T-helper 2 cell treated with Interferon-gamma antibody and Interleukin-4, amounts not matched to agents 5 μg/mL and 100 μg/mL, for 36 hours (primary cell): Measurements from ENCODE around the gene CASP1.
"Not testable (repeated sequence)": the region's sequence is repeated elsewhere in the genome, so short reads cannot be mapped to it uniquely, and the experiment has no call there.

ENCODE experiments used
- DNase-seq: peaks from one replicate; pipeline ENCODE4 v3.0.0; 2021; ENCODE audit warnings: low spot score
- H3K27ac Mint-ChIP-seq: one replicate; pipeline ENCODE4 v1.8.0; 2021; ENCODE audit warnings: mild to moderate bottlenecking, mixed read lengths
- H3K27me3 Mint-ChIP-seq: one replicate; pipeline ENCODE4 v1.8.0; 2021; ENCODE audit warnings: low read depth, mixed read lengths
- H3K36me3 Mint-ChIP-seq: one replicate; pipeline ENCODE4 v1.8.0; 2021; ENCODE audit warnings: low read depth, mixed read lengths
- H3K4me1 Mint-ChIP-seq: one replicate; pipeline ENCODE4 v1.8.0; 2021; ENCODE audit warnings: low read depth, mixed read lengths
- H3K4me3 Mint-ChIP-seq: one replicate; pipeline ENCODE4 v1.8.0; 2022; ENCODE audit warnings: mild to moderate bottlenecking, moderate library complexity, mixed read lengths
- H3K9me3 Mint-ChIP-seq: one replicate; pipeline ENCODE4 v1.8.0; 2021; ENCODE audit warnings: mixed read lengths

CASP1 gene

DNA sequence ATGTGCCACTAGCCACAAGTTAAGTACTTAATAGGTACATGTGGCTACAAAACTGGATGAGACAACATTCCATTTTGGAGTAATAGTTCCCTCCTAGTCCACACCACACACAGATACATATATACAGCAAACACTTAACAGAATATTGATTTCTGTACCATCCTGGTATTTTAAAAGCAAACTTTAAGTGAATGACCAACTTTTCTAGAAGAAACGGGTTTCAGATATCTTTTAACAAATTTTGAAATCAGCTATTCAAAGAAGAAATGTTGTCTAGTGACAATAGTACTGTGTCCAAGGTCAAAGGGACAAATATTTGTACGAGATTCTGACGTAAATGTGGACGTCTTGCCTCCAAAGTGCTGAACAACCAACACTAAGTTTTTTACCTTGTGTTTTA, 22.5 kb upstream of the CASP1 start:
- peaks cover 11% of the 10 kb centered on the region for H3K27me3 Mint-ChIP-seq
- no peak overlapping the region for H3K4me3 Mint-ChIP-seq
- no peaks in the 10 kb centered on the region for H3K36me3 Mint-ChIP-seq
- no peak for DNase-seq
- no peaks in the 10 kb centered on the region for H3K9me3 Mint-ChIP-seq
- no peak overlapping the region for H3K27ac Mint-ChIP-seq
- H3K4me1 Mint-ChIP-seq: peaks cover under 1% of the 10 kb centered on the region

DNA sequence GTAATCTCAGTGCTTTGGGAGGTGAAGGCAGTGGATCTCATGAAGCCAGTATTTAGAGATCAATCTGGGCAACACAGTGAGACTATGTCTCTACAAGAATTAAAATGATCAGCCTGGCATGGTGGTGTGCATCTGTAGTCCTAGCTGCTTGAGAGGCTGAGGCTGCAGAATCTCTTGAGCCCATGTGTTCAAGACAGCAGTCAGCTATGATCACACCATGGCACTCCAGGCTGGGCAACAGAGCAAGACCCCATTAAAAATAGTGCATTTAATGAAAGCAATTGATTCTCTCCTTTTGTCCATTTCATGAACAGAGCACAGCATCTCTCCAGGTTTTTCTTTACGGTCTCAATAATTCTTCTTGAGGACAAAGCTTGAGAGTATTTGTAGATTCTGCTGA, 21.5 kb upstream of the CASP1 start:
- Mint-ChIP-seq H3K27ac (no peak overlapping the region), H3K4me3 (no peak overlapping the region), H3K27me3 (peaks cover 6% of the 10 kb centered on the region), H3K9me3 (no peaks in the 10 kb centered on the region), H3K4me1 (peaks cover 3% of the 10 kb centered on the region), H3K36me3 (no peaks in the 10 kb centered on the region)
- no peak for DNase-seq

DNA sequence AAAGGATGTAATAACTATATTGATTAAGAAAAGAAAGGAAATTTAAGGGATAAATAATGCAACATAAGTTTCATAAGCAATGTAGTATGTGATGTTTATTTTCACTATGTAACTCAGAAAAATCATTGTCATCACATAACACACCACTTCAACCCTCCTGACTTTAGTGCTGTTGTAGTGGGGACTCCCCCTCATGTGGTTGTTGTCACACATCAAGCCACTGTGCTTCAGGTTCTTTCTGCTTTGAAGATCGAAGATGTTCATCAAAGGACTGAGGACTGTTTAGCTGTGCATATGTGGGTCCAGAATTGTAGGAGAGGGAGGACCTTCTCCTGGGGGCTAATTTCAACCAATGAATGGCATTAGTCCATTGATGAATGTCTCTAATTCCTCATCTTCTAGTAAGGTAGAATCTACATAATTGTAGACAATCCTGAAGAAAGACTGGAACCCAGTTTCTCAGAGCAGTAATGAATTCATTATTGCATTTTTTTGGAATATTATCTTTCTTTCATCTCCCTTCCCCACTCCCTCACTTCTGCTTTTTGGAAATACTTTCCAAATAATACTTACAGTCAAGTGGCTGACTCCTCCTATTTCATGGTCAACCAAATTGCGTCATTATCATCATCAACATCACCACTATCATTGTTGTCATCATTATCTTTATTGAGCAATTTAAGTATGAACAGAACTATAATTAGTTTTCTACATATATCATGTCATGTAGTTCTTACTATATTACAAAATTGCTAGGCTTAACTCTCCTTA, 20.0 kb upstream of the CASP1 start:
- no peak for DNase-seq
- no peaks in the 10 kb centered on the region for H3K9me3 Mint-ChIP-seq
- no peak overlapping the region for H3K4me3 Mint-ChIP-seq
- peaks cover 3% of the 10 kb centered on the region for H3K4me1 Mint-ChIP-seq
- no peak overlapping the region for H3K27ac Mint-ChIP-seq
- H3K27me3 Mint-ChIP-seq: peaks cover 4% of the 10 kb centered on the region
- no peaks in the 10 kb centered on the region for H3K36me3 Mint-ChIP-seq

DNA sequence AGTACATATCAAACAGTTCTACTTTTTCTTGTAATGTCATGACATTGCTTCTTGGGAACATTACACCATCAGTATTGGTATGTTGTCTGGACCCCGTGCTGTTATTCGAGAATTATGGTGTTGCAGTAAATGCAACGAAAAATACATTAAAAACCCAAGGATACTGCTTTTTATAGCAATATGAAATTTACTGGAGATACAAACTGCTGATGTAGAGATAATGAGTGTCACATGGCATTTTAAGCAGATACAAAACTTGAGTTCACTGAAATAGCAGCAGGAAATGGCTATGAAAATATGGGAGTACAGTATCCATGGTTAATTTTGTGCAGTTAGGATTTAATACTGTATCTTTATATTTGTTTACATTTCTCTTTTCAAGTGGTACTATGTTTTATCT, 17.5 kb upstream of the CASP1 start:
- Mint-ChIP-seq H3K4me3 (no peak overlapping the region), H3K36me3 (no peaks in the 10 kb centered on the region), H3K9me3 (no peaks in the 10 kb centered on the region), H3K27ac (no peak overlapping the region), H3K4me1 (peaks cover 3% of the 10 kb centered on the region), H3K27me3 (peaks cover 4% of the 10 kb centered on the region)
- no peak for DNase-seq

DNA sequence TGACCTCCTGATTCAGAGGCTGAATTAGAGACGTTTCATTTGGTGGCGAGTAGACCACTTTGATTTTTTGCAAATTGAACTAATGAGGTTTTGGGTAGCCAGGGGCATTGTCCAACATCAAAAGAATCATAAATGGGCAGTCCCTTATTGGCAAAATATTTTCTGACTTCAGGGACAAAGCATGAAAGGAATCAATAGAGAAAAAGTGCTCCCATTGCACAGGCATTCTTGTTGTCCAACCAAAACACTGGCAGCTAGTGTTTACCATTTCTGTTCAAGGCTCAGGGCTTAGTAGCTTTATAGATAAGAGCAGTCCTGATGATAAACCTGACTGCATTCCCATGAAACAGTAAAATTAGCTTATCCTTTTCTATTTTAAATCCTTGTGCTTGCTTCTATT, 16.6 kb upstream of the CASP1 start:
- Mint-ChIP-seq H3K9me3 (no peaks in the 10 kb centered on the region), H3K36me3 (no peaks in the 10 kb centered on the region), H3K4me1 (peaks cover 5% of the 10 kb centered on the region), H3K27me3 (peaks cover 4% of the 10 kb centered on the region), H3K4me3 (no peak overlapping the region), H3K27ac (no peak overlapping the region)
- no peak for DNase-seq

DNA sequence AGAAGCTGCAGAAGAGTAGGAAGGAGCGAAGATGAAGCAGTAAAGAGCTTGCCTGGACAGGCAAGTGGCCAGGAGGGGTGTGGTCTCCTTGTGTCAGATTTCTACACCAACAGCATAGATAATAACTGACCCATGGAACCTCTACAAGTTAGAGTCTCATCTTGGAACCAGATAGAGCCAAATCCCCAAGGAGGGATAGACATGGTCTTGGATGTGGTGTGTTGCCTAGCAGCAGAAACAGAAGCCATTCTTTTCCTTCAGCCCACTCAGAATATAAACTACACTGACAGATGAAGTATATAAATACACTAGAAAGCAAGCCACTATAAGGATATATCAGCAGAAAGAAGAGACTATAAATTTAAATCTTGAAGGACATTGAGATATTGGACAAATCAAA, 14.5 kb upstream of the CASP1 start:
- H3K27me3 Mint-ChIP-seq: peaks cover 2% of the 10 kb centered on the region
- DNase-seq: no peak
- peaks cover 4% of the 10 kb centered on the region for H3K36me3 Mint-ChIP-seq
- no peak overlapping the region for H3K4me3 Mint-ChIP-seq
- no peak overlapping the region for H3K27ac Mint-ChIP-seq
- H3K4me1 Mint-ChIP-seq: peaks cover 14% of the 10 kb centered on the region
- H3K9me3 Mint-ChIP-seq: no peaks in the 10 kb centered on the region

DNA sequence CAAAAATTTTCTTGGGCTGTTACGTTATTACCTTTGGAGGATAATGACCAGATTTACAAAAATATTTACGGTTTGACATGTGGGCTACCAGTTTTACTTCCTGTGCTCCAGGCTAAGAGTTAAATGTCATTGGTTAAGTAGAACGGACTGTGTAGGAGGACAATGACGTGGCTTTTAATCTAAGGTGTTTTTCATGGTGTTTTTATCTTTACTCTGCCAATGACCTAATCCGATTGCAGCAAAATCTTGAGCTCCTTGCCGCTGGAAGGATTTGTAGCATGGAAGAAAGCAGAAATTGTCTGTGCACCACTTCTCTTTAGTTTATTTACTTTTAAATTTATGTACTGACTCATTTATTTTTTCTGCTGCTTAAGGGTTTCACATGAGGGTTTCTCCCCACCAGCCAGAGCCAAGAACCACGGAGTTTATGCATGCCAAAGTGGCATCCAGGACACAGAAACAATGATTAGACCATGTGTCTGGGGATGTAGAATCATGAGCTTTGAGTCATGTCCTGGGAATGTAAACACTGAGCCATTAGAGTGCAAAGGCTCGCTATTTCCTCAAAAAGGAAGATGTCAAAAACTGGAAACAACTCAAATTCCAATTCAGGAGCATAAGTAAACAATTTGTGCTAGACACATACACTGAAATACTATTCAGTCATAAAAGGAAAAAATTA, 12.1 kb upstream of the CASP1 start:
- Mint-ChIP-seq H3K27ac (no peak overlapping the region), H3K27me3 (no peaks in the 10 kb centered on the region), H3K4me1 (peaks cover 24% of the 10 kb centered on the region), H3K9me3 (no peaks in the 10 kb centered on the region), H3K36me3 (peaks cover 19% of the 10 kb centered on the region), H3K4me3 (no peak overlapping the region)
- DNase-seq: no peak

DNA sequence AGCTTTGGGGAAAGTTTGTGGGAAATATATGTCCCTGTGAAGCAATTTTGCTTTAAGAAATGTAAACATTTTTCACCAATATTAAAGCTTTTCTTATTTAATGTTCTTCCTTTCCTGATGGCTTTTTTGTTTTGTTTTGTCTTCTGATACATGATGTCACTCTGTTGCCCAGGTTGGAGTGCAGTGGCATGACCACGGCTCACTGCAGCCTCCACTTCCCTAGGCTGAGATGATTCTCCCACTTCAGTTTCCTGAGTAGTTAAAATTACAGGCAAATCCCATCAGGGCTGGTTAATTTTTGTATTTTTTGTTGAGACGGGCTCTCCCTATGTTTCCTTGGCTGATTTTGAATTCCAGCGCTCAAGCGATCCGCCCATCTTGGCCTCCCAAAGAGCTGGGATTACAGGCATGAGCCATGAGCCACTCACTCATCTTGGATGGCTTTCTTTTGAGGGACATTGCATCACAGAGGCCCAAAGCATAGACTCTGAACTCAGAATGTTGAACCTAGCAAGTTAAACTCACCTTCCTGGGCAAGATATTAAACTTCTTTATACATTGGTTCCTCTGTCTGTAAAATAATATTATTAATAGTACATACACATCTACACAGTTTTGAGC, 10.8 kb upstream of the CASP1 start:
- no peak for DNase-seq
- H3K4me3 Mint-ChIP-seq: peak overlapping the region; percentile 68
- H3K4me1 Mint-ChIP-seq: peaks cover 31% of the 10 kb centered on the region
- H3K36me3 Mint-ChIP-seq: peaks cover 29% of the 10 kb centered on the region
- no peaks in the 10 kb centered on the region for H3K27me3 Mint-ChIP-seq
- no peak overlapping the region for H3K27ac Mint-ChIP-seq
- peaks cover 1% of the 10 kb centered on the region for H3K9me3 Mint-ChIP-seq

DNA sequence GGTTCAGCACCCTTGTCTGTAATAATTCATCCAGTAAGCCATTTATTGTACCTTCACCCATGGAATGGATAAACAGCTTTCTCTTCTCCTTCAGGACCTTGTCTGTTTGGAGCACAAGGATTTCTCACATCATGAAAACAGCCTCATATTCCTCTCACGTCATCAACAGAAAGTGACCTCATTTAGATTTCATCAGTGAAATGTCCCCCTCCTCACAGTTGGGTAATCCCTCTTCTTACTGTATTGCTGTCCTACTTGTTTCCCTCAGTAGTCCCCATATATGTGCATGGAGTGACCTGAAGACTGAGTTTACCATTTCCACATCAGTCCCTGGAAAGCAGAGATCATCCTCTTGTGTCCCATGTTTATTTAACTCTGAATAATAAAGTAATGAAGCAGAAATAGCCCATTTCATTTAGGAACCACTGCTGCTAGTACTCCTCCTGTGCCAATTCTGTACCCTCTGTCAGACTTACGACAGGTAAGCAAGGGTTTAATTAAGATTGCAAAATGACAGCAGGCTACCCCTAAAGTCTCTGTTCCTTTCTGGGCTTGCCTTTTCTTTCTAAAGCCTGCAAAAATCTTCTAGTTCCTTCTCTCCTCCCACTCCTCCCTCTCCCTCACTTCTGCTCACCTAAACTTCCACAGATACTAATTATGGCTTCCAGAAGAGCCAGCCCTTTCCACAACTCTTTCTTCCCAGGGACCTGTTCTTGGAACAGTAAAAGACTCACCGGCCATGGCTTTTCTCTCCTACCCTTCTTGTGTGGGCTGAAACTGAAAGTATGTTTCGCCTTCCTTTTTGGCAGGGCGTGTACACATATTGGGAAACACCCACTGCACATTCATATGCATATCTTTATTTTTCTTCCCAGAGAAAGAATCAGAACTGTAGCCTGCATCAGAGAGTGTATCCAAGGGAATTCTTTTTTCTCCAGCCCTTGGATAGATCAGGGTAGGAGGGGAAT, 9.9 kb upstream of the CASP1 start, which contains the start of gene CARD16:
CARD16 (minus strand) TSS at position 779 of the 968 bp plus-strand sequence; CDS start at position 741, 38 bp downstream.
- peak within 1 kb of the TSS; percentile 92 for H3K27ac Mint-ChIP-seq

DNA sequence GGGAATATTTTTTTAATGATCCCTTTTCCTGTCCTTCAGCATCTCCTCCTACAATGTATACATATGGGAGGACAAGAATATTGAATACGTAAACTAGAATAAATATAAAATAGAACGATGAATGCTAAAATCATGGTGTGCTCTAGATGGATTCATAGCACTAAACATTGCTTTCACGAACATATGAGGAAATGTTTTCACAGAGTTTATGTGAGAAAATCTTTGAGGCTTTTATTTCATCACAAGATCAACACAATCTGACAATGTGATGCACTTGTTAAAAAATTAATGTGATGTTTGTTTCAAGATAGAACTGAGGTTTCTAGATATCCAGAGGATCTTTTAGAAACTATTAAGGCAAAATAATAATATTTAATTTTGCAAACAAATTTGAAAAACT, 7.2 kb upstream of the CASP1 start:
- H3K9me3 Mint-ChIP-seq: peaks cover 3% of the 10 kb centered on the region
- H3K36me3 Mint-ChIP-seq: peaks cover 58% of the 10 kb centered on the region
- H3K27ac Mint-ChIP-seq: no peak overlapping the region
- DNase-seq: no peak
- peak overlapping the region; percentile 11 for H3K4me3 Mint-ChIP-seq
- no peaks in the 10 kb centered on the region for H3K27me3 Mint-ChIP-seq
- H3K4me1 Mint-ChIP-seq: peaks cover 33% of the 10 kb centered on the region

More for the DNA sequence above, 9.9 kb upstream of the CASP1 start, which contains the start of gene CARD16:
- H3K9me3 Mint-ChIP-seq, H3K27me3 Mint-ChIP-seq: not testable (repeated sequence)
- H3K4me3 Mint-ChIP-seq: peak within 1 kb of the TSS; percentile 92
- peaks cover 33% of the 10 kb centered on the region for H3K4me1 Mint-ChIP-seq
- H3K36me3 Mint-ChIP-seq: peaks cover 36% of the 10 kb centered on the region
- DNase-seq: peak; percentile 28

DNA sequence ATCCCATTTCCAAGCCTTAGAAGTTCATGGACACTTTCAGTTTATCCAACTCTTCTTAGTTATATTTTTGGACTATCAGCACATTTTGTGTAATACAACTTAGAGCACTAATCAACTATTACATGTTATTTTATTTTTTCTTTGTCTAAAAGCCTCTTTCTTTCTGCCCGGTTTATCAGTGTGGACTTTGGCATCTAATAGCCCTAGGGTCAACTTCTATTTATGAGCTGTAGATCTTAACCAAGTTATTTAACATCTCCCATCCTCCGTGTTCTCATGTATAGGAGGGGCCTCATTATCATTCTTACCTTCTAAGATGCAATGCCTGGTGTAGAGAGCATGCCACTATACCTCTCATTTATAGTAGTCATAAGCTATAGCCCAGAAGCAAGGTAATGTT, 5.8 kb upstream of the CASP1 start:
- Mint-ChIP-seq H3K4me1 (peaks cover 30% of the 10 kb centered on the region), H3K36me3 (peaks cover 66% of the 10 kb centered on the region), H3K27ac (no peak overlapping the region), H3K9me3 (peaks cover 3% of the 10 kb centered on the region), H3K27me3 (no peaks in the 10 kb centered on the region), H3K4me3 (no peak overlapping the region)
- DNase-seq: no peak

DNA sequence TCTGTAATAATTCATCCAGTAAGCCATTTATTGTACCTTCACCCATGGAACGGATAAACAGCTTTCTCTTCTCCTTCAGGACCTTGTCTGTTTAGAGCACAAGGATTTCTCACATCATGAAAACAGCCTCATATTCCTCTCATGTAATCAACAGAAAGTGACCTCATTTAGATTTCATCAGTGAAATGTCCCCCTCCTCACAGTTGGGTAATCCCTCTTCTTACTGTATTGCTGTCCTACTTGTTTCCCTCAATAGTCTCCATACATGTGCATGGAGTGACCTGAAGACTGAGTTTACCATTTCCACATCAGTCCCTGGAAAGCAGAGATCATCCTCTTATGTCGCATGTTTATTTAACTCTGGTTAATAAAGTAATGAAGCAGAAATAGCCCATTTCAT, 556 bp downstream of the CASP1 start:
- Mint-ChIP-seq H3K4me1 (peaks cover 30% of the 10 kb centered on the region), H3K4me3 (peak overlapping the region; percentile 93), H3K27ac (peak overlapping the region; percentile 55), H3K36me3 (peaks cover 52% of the 10 kb centered on the region)
- not testable (repeated sequence) for H3K27me3 Mint-ChIP-seq, H3K9me3 Mint-ChIP-seq, DNase-seq

DNA sequence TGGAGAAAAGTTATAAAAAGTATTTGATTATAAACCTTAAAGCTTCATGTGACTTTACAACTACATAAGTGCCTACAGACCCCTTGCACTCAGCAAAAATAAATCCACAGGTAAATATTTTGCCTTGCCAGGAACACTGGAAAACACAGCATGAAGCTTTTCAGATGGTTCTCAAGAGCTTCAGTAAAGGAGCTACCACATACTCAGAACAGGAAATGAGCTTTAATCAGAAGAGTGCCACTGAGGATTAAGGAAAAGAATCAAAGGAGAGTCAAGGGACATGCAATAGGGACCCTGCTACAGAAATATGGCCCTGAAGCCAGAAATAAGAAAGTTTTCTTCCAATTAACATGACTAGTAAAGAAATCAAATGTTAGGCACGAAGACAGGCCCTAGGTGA, 1.2 kb downstream of the CASP1 start:
- no peaks in the 10 kb centered on the region for H3K27me3 Mint-ChIP-seq
- no peak overlapping the region for H3K27ac Mint-ChIP-seq
- no peak for DNase-seq
- peaks cover 30% of the 10 kb centered on the region for H3K4me1 Mint-ChIP-seq
- no peaks in the 10 kb centered on the region for H3K9me3 Mint-ChIP-seq
- peak overlapping the region; percentile 93 for H3K4me3 Mint-ChIP-seq
- H3K36me3 Mint-ChIP-seq: peaks cover 54% of the 10 kb centered on the region
